Nephron (organoid): Measurements from ENCODE around the gene SPG11.
"Not testable (repeated sequence)": the region's sequence is repeated elsewhere in the genome, so short reads cannot be mapped to it uniquely, and the experiment has no call there.

Experiments used
- H3K27ac Mint-ChIP-seq, 3 experiments: 2 replicates each; pipeline ENCODE4 v1.8.0; 2020; ENCODE audit warnings: mixed read lengths in 3 of 3, mild to moderate bottlenecking in 2 of 3, moderate library complexity in 1 of 3
- H3K27me3 Mint-ChIP-seq: 2 replicates; pipeline ENCODE4 v1.8.0; 2021; ENCODE audit warnings: low read depth, mild to moderate bottlenecking, moderate library complexity, mixed read lengths
- H3K36me3 Mint-ChIP-seq: 2 replicates; pipeline ENCODE4 v1.8.0; 2020; ENCODE audit warnings: low read depth, mixed read lengths
- H3K4me1 Mint-ChIP-seq: 2 replicates; pipeline ENCODE4 v1.8.0; 2020; ENCODE audit warnings: mixed read lengths
- H3K4me3 Mint-ChIP-seq, 3 experiments: 2 replicates each; pipeline ENCODE4 v1.8.0; 2020; ENCODE audit warnings: mild to moderate bottlenecking in 3 of 3, mixed read lengths in 3 of 3, moderate library complexity in 2 of 3
- H3K9me3 Mint-ChIP-seq: 2 replicates; pipeline ENCODE4 v1.8.0; 2020; ENCODE audit warnings: mixed read lengths
- TF ChIP-seq, protein P1 (sequence below), 3 experiments: fragments of 200-600 bp; sonication (generic); IDR thresholded peaks; one replicate each; pipeline ENCODE4 v1.5.0; 2021; ENCODE audit warnings: antibody characterized with exemption in 3 of 3; ENCODE audit not compliant: unreplicated experiment in 3 of 3

SPG11 gene

DNA sequence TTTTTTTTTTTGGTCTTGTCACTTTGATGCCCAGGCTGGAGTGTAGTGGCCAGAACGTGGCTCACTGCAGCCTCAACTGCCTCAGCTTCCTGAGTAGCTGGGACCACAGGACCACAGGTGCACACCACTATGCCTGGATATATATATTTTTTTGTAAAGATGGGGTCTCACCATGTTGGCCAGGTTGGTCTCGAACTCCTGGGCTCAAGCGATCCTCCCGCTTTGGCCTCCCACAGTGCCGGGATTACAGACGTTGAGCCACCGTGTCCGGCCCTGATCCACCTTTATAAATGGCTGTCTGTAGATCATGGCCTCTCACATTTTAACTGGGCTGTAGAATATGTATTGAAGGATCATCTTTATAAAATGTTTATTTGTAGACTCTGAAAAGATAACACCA lies 128.4 kb downstream of the SPG11 start:
- Mint-ChIP-seq H3K4me1 (peaks cover 25% of the 10 kb centered on the region), H3K9me3 (no peaks in the 10 kb centered on the region), H3K4me3 (peak overlapping the region; percentile 87 to 90 (median 90)), H3K27ac (peak overlapping the region; percentile 89 to 94 (median 92)), H3K27me3 (no peaks in the 10 kb centered on the region), H3K36me3 (peaks cover 13% of the 10 kb centered on the region)
- TF ChIP-seq, protein P1, sequence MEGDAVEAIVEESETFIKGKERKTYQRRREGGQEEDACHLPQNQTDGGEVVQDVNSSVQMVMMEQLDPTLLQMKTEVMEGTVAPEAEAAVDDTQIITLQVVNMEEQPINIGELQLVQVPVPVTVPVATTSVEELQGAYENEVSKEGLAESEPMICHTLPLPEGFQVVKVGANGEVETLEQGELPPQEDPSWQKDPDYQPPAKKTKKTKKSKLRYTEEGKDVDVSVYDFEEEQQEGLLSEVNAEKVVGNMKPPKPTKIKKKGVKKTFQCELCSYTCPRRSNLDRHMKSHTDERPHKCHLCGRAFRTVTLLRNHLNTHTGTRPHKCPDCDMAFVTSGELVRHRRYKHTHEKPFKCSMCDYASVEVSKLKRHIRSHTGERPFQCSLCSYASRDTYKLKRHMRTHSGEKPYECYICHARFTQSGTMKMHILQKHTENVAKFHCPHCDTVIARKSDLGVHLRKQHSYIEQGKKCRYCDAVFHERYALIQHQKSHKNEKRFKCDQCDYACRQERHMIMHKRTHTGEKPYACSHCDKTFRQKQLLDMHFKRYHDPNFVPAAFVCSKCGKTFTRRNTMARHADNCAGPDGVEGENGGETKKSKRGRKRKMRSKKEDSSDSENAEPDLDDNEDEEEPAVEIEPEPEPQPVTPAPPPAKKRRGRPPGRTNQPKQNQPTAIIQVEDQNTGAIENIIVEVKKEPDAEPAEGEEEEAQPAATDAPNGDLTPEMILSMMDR (IDR thresholded peaks at IDR 0.05; ENCODE audit: unreplicated experiment in 3 of 3): no peak

DNA sequence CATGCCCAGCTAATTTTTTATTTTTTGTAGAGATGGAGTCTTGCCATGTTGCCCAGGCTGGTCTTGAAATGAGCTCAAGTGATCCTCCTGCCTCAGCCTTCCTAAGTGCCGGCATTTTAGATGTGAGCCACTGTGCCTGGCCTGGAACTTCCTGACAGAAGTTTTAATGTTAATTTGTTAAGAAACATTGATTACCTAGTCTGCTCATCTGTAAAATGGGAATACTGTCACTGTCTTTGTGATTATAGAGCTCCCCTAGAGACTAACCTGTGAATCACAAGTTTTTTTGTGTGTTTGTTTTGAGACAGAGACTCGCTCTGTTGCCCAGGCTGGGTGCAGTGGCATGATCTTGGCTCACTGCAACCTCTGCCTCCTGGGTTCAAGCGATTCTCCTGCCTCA lies 130.8 kb downstream of the SPG11 start:
- Mint-ChIP-seq H3K4me3 (no peak overlapping the region), H3K36me3 (peaks cover 8% of the 10 kb centered on the region), H3K4me1 (peaks cover 13% of the 10 kb centered on the region), H3K27me3 (no peaks in the 10 kb centered on the region), H3K27ac (no peak overlapping the region), H3K9me3 (no peaks in the 10 kb centered on the region)
- TF ChIP-seq, protein P1 (IDR thresholded peaks at IDR 0.05; ENCODE audit: unreplicated experiment in 3 of 3): no peak

DNA sequence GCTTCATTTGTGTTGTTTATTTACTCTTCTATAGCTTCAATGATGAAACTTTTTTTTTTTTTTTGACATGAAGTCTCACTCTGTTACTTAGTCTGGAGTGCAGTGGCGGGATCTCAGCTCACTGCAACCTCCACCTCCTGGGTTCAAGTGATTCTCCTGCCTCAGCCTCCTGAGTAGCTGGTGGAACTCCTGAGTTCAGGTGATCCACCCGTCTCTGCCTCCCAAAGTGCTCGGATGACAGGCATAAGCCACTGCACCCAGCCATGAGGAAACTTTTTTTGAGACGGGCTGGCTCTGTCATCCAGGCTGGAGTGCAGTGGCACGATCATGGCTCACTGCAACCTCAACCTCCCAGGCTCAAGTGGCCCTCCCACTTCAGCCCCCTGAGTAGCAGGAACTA lies 131.2 kb downstream of the SPG11 start:
- not testable (repeated sequence) for H3K36me3 Mint-ChIP-seq, H3K9me3 Mint-ChIP-seq, H3K27ac Mint-ChIP-seq, H3K4me3 Mint-ChIP-seq, H3K27me3 Mint-ChIP-seq
- H3K4me1 Mint-ChIP-seq: peaks cover 12% of the 10 kb centered on the region

DNA sequence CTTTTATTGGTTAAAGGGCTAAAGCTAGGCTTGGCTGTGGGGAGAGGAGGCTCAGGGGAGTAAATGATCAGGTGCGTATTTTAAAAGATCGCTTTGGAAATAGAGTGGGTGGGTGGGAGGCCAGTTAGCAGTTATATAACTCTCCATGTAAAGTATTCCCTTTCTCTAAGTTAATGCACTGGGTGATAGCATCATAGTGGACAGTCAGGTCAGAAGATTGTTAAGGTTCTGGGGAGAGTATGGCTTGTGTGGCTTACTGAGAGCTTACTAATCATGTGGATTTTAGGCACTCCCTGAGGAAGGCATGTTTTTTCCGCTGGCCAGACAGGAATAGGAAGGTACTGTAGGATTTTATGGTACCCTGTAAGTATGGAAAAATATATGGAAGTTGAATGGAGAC lies 132.8 kb downstream of the SPG11 start:
- Mint-ChIP-seq H3K27me3 (no peaks in the 10 kb centered on the region), H3K4me3 (peak overlapping the region in 1 of 3 experiments; percentile 15), H3K36me3 (peaks cover 4% of the 10 kb centered on the region), H3K27ac (peak overlapping the region in 2 of 3 experiments; percentile 1 to 3), H3K4me1 (peaks cover 6% of the 10 kb centered on the region), H3K9me3 (no peaks in the 10 kb centered on the region)
- TF ChIP-seq, protein P1 (IDR thresholded peaks at IDR 0.05; ENCODE audit: unreplicated experiment in 3 of 3): no peak

DNA sequence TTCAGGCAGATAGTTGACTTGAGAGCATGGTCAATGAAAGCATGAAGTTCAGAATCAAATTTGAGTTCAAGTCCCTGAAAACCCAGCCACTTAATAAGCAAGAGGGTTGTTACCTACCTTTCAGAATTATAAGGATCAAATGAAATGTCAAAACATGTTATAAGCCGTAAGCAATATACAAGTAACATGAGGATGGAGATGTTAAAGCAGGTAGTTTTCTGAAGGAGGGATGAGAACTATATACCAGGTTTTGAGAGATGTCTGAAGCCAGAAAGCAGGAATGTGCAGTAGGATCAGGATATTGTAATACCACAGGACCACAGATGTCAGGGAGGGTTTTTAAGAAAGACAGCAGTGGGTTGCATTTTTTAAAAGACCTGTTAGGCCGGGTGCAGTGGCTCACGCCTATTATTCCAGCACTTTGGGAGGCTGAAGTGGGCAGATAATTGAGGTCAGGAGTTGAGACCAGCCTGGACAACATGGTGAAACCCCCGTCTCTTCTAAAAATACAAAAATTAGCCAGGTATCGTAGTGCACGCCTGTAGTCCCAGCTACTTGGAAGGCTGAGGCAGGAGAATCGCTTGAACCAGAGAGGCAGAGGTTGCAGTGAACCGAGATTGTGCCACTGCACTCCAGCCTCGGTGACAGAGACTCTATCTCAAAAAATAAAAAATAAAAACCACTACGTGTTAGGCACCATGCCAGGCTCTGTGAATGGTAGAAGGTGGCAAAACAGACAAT lies 133.4 kb downstream of the SPG11 start:
- Mint-ChIP-seq H3K27ac (peak overlapping the region in 2 of 3 experiments; percentile 16 to 31), H3K27me3 (no peaks in the 10 kb centered on the region), H3K36me3 (peaks cover 4% of the 10 kb centered on the region), H3K9me3 (no peaks in the 10 kb centered on the region), H3K4me3 (no peak overlapping the region), H3K4me1 (peaks cover 1% of the 10 kb centered on the region)
- TF ChIP-seq, protein P1 (IDR thresholded peaks at IDR 0.05; ENCODE audit: unreplicated experiment in 3 of 3): no peak

DNA sequence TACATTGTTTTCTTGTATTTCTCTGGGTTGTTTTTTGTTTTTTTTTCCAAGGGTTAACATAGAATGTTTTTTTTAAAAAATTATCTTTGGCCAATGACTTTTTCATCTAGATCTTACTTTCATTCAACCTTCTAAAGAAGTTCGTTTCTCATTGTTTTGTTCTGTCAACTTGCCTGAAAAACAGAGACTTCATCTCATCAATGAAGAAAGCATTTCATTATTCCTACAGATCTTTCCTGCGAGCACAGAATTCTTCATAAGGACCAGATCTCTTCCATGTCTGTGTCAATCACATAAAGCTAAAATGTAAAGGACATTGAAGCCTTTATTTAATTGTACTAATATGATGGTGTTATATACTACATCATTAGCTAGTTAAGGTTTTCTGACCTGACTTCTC lies 136.2 kb downstream of the SPG11 start:
- no peaks in the 10 kb centered on the region for H3K4me1 Mint-ChIP-seq
- TF ChIP-seq, protein P1 (IDR thresholded peaks at IDR 0.05; ENCODE audit: unreplicated experiment in 3 of 3): no peak
- no peaks in the 10 kb centered on the region for H3K27me3 Mint-ChIP-seq
- H3K27ac Mint-ChIP-seq: peak overlapping the region in 1 of 3 experiments; percentile 14
- no peak overlapping the region for H3K4me3 Mint-ChIP-seq
- H3K9me3 Mint-ChIP-seq: no peaks in the 10 kb centered on the region
- peaks cover 19% of the 10 kb centered on the region for H3K36me3 Mint-ChIP-seq
